ENCODE measurements around the gene ARHGAP26.

Gene ARHGAP26

DNA sequence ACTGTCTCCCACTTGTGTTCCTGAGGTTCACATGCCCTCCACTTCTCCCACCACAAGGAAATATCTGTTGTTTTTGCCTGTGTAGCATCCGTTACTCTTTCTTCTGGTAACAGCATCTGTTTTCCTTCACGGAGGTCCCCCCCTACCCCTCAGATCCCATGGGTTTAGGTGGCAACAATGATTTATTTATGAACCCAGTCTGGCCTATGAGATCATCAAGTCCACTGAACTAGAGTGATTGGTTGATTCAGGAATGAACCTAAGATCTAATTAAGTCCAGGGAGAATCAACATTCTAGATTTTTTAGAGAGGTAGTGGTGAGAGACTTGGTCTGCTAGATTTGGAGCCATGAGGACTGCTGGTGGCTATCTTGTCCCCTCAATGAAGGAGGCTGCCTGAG, 466.5 kb downstream of the ARHGAP26 start:
- DNase-seq, result no peak

DNA sequence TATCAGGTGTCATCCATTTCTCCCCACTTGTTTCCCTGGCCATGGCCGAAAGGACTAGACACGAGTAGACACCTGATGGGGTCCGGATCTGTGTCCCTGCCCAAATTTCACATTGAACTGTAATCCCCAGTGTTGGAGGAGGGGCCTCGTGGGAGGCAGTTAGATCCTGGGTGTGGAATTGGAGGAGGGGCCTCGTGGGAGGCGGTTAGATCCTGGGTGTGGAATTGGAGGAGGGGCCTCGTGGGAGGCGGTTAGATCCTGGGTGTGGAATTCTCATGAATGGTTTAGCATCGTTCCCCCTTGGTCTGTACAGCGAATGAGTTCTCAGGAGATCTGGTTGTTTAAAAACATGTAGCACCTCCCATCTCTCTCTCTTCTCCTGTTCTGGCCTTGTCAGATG, 467.5 kb downstream of the ARHGAP26 start:
- no peak for DNase-seq

DNA sequence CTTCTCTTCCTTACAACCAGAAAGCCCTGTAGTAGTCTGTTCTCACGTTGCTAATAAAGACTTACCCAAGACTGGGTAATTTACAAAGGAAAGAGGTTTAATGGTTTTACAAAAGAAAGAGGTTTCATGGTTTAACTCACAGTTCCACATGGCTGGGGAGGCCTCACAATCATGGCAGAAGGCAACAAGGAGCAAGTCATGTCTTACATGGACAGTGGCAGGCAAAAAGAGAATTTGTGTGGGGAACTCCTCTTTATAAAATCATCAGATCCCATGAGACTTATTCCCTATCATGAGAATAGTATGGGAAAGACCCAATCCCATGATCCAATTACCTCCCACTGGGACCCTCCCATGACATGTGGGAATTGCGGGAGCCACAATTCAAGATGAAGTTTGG, 468.4 kb downstream of the ARHGAP26 start:
- no peak for DNase-seq

DNA sequence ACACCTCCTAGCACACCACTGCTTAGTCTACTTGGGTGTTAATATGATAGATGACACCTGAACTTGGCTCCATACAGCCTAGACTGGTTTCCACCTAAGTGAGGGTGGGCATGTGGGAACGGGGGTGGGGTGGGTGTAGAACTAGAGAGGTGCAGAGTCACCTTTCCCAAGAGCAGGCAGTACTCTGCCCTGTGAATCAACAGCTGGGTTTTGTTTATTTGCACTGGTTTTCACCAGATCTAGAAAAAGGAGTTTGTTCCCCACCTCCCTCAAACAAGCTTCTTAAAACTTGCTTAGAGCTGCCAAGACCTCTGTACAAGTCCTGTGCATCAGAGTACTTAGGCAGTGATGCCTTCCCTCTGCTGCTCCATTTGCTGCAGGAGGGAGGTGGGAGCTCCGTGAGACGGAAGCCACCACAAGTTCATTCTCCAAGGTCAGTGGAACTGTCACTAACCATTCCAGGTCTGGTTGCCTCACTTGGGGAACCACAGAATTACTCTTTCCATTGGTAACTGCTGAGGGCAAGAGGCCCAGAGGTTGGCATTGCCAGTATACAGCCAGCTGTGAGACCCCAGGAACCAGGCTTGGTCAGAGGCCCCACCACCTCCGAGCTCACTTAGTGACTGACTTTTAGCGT, 469.8 kb downstream of the ARHGAP26 start:
- no peak for DNase-seq

DNA sequence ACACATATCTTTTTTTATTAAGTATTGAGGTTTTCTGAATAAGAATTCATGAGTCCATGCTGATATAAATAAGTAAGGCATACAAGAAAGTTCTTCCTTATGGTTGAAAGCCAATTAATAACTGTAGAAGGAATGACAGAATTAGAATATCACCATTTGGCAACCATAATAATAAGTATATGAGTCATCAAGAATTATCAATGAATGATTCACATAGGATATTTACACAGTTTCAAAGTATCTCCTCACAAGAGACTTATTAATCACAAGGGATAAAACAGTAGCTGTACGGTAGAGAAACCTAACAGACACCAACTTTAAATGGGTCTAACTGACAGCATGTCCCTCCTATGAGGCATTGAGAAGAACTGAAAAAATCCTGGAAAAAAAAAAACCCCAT, 471.7 kb downstream of the ARHGAP26 start:
- DNase-seq, result no peak

DNA sequence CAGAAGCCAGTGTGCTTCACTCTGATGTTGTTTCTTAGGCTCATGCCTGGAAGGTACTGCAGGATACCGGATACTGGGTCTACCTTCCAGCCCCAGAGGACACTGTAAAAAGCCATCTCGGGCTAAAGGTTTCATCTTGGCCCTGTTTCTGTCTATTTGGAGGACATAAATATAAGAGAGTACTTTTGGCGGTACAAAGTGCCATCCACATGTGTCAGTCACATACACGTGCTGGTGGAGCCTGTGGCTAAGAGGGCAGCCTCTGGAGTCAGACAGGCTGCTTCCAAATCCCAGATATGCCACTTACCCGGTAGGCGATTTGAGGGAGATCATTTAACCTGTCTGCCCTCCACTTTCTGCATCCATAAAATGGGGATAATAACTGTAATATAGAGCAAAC, 472.9 kb downstream of the ARHGAP26 start:
- no peak for DNase-seq

DNA sequence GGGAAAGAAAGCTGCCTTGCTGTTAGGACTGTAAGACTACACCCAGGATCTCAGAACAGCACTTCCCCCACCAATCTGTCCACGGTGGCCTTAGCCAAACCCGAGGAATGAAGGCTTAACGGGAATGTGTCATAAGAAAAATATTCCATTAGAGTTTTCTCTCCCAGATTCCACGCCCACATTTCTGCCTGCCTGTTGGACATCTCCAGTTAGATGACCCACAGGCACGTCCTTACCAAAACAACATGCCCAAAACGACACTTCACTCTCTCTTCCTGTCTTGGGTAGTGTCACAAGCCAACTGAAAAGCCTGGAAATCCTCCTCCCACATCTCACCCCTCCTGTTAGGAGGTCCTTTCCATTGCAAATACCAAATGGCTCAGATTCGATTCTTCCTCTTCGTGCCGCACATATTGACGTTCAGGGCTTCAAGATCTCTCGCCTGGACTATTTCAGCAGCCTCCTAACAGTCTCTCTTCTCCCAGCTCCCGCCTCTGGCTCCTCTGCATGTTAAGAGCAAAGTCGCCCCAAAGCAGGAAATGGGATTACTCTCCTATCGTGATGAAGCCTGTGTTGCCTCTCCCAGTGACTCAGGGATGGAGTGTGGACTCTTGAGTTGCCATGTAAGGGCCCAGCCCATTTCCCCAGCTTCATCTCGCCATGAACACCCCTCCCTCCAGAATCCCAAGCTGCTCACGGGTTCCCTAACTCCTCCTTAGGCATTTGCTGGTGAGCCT, 474.0 kb downstream of the ARHGAP26 start:
- DNase-seq, result no peak

DNA sequence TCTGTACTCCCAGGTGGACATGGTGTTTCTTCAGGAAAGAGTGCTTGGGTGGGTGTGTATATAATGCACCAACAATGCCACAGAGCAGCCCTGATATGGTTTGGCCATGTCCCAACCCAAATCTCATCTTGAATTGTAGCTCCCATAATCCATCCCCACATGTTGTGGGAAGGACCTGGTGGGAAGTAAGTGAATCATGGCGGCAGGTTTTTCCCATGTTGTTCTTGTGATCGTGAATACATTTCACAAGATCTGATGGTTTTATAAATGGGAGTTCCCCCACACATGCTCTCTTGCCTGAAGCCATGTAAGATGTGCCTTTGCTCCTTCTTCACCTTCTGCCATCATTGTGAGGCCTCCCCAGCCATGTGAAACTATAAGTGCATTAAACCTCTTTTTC, 474.8 kb downstream of the ARHGAP26 start:
- DNase-seq, result no peak

DNA sequence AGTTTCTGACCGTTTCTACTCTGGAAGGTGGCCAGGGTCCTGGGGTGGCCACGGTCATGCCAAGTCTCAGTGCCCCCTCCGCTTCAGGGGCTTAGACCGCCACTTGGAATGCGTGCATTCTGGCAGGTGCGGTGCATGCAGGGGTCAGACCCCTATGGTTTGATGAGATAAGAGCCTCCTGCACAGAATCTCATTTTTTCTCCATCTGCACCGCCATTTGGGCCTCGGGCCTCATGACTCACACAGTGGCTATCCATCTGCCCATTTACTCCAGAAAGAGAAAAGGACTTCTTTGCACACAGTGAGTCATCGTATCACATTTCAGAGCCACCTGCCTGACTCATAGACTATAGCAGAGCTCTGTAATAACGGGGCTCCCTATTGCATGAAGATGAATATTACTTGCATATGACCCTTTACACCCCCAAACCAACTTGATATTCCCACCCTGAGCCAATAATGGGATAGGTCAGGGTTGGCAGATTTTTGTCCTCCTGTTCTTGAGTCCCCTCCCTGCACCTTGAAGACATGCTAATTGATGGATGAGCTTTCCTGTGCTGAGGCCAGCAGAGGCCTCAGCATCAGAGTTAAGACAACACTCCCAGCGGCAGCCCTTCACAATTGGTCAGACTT, 475.9 kb downstream of the ARHGAP26 start:
- no peak for DNase-seq

DNA sequence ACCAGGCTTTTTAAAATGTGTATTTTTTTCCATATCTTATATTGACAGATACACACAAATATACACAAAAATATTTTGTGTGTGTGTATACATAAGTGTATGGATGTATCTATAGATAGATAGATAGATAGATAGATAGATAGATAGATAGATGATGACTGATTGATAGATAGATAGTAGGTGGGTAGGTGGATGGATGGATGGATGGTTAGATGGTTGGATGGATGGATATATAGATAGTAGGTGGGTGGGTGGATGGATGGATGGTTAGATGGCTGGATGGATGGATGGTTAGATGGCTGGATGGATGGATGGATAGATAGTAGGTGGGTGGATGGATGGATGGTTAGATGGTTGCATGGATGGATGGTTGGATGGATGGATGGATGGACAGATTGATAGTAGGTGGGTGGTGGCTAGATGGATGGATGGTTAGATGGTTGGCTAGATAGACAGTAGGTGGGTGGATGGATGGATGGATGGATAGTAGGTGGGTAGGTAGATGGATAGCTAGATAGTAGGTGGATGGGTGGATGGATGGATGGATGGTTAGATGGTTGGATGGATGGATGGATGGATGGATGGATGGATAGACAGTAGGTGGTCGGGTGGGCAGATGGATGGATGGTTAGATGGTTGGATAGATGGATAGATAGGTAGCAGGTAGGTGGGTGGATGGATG, 477.1 kb downstream of the ARHGAP26 start:
- DNase-seq, result no peak

DNA sequence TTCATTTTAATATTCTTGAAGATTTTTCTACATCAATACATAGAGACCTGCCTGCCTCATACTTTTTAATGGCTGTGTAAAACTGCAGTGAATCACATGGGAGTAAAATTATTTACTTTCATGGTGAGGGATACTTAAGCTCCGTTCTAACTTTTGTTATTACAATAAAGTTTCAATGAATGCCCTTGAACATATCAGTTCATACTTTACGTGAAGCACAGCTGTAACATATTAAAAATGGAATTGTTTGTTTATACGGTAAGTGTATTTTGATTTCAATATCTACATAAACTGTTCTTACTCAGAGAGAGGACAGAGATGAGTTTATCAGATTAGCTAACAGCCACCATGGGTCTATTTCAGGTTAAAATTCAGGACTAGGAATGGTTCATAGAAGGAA, 478.2 kb downstream of the ARHGAP26 start:
- DNase-seq, result no peak

DNA sequence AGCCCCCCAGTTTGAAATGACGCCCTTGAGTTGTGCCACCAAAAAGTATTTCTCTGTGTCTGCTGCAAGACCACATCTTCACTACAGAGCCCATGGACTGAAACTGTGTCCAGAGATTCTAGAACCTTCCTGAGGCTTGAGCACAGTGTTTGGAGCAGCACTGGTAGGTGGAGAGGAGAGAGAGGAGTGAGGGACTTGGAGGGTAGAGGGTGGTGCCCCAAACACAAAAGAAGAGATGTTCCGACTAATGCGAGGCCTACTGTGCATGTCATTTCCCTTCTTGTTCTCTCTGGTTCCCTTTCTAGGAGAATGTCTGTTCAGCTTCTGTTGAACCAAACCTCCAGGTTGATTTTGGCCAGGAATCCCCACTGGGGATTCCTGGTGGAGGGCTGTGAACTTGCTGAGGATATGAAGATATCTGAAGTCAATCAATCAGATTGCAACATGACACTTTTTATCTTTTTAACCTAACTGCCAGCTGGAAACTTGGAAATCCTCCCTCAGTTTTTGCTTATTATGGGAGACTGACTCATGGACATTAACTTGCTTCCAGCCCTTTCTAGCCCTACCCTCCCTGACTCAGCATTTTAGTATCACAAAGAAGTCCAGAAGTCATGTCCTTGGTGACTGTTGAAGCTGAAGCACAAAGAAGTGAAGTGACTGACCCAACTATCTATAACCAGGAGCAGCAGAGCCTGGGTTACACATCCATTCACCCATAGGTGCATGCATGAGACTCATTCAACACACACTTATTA, 478.8 kb downstream of the ARHGAP26 start:
- DNase-seq, result no peak

DNA sequence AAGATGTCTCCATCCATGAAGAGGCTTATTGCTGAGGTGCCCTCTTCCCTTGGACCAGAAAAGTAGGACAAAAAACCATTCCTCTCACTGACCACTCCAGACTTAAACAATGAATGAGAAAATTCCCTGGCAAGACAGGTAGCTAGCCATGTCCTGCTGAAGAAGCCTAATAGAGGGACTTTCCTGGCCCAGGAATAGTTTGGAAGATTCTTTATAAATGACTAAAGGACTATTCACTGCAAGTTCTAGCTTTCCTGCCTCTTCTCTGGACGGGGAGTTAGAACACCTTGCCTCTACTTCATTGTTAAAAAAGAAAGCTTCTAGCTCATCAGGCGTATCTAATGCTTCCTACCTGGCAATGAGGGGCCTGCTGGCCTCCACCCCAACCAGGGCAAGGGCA, 479.7 kb downstream of the ARHGAP26 start:
- no peak for DNase-seq

DNA sequence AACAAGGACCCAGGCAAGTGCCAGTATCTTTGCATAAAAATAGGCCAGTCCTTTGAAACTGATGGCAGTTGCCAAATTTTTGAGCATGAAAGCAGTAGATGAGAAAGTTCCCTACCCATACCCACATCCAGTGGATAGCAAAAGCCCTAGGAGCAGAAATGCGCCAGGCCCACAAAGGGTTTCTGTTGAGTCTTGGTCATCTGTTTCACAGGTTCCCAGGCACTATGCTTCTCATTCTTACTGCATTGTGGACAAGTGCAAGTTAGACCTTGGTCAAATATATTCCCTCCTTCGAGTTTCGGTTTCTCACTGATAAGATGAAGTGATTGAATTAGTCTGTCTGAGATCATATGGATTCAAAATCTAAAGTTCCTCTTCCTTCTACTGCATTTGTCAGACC, 481.0 kb downstream of the ARHGAP26 start:
- no peak for DNase-seq

DNA sequence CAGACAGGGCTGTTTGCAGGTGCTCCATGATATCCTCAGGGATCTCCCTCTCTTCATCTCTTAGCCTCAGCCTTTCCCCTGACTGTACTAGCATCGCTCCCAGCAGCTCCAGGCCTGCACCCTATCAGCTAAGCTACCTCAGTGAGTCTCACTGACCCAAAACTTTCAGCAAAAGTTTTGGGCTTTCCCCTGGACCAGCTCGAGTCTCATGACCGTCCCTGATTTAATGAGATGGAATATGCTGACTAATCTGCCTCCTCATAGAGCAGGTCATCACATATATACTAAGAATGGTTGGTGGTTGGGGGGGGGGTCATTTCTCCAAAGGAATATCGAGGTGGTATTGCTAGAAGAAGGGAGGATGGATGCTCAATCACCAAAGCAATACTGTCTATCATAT, 481.8 kb downstream of the ARHGAP26 start:
- no peak for DNase-seq

DNA sequence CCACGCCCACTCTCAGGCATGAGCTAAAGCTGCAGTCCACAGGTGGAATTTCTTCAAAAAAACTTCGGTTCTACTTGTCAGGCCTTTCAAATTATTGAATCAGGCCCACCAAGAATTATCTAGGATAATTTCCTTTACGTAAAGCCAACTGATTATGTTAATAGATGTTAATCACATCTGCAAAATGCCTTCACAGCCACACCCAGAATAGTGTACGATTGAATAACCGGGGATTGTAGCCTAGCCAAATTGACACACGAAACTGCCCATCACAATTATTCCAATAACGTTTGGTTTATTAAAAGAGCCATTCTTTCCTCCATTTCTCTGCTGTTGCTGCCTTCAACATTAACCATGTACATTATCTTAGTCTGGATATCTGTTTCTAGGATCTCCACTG, 484.6 kb downstream of the ARHGAP26 start:
- no peak for DNase-seq

DNA sequence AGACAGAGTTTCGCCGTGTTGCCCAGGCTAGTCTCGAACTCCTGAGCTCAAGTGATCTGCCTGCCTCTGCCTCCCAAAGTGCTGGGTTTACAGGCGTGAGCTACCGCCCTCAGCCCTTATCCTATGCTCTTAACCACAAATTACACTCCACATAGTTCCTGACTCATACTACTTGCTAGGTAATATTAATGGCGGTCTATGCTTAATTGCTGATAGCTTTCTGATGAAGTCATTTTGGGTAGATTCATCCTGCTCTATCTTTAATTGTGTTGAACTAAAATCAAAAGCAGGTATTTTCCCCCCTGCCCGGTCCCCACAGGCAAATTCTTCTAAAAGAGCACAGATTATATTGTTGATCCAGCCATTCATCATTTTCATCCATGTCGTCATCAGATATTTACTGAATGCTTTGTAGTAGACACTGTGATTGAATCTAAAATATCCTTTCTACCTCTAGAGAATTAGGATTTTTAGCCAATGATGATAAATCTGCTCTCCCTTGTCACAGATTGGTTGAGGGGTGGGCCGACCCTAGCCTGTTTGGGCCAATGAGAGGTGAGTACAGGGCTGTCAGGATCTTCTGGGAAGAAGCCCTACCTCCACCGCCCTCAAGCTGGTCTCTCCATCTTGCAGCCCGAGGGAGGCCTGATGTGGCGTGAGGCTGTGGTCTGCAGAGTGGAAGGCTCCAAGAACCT, 488.5 kb downstream of the ARHGAP26 start:
- no peak for DNase-seq

DNA sequence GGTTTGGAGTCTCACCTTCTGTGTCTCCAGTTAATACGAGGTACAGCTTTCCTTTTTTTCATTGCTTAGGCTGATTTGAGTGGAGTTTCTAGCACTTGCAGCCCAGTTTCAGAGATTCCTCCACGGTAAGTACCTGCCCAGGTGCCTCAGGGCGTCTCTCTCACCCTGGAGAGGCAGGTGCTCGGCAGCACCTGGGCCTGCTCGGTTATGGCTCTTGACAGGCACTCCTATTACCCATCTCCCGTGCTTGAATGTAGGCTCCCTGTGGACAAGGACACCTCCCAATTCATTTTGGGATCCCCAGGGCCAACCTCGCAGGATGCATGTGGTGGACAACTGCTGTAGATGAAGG, 489.1 kb downstream of the ARHGAP26 start:
- no peak for DNase-seq

DNA sequence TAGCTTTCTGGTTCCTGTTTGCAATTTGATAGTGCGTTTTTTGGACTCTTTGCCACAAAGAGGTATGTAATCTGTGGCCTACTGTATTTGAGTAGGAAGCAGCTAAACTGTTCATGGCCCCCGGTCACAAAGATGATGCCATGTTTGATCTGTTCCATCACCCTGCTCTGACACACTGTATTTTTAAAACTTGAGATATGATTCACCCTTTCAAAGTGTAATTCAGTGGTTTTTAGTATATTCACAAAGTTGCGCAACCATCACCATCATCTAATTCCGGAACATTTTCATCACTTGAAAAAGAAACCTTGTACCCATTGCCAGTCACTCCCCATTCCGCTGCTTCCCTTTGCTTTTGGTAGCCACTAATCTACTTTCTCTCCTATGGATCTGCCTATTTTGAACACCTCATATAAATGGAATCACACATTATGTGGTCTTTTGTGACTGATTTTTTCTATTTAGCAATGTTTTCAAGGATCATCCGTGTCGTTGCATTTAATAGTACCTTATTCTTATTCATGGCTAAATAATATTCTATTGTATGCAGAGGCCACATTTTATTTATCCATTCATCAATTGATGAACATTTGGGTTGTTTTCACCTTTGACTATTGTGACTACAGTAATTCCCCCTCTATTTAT, 491.7 kb downstream of the ARHGAP26 start:
- DNase-seq, result no peak

DNA sequence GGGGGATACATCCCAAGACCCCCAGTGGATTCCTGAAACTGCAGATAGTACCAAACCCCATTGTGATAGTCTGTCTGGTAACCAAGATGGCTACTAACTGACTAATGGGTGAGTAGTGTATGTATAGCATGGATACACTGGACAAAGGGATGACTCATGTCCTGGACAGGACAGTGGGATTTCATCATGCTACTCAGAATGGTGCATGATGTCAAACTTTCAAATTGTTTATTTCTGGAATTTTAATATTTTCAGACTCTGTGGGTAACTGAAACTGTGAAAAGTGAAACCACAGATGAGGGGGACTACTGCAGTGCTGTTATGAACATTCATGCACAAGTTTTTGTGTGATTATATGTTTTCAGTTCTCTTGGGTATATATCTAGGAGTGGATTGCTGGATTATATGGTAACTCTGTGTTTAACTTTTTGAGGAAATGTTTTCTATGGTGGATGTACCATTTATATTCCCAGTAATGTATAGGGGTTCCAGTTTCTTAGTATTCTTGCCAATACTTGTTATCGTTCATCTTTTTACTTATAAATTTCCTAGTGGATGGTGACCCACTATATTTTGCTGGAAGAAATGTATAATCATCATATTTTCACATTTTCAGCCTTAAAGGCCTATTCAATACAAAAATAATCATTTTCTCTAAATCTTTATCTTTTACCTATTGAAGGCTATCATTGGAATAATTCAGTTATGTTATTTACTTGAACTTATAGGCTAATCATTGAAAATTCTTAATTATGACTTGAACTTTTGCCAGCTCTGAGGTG, 492.4 kb downstream of the ARHGAP26 start:
- no peak for DNase-seq

DNA sequence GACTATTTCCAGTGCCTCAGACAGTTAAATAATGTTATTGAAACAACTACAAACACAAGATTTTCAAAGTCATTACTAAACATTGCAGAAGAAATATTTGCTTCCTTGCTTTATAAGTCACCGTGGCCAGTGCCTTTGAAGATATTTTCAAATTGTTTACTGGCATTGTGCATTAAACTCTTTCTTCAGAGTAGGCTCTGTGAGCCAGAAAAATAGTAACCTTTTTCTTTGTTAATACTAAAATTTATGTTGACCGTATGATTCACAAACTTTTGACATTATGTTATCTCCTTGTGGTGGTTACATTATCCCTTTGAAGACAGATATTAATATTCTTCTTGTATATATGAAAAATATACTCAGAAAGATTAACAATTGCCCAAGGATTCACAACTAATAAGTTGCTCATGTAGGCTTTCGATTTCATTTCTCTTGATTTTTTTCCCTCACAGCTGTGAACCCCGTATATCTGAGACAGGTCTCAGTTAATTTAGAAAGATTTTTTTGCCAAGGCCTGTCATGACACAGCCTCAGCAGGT, 493.2 kb downstream of the ARHGAP26 start:
- no peak for DNase-seq
